GM12878 (cell line): Measurements from ENCODE around the gene ADAMTS16. TPM values are rescaled to one million over a fixed set of nuclear protein-coding genes. Genes with fewer than 3 reads are reported as not detected.

Source experiments
- ATAC-seq: fragments of 200-7000 bp; cut with Tn5 transposase; 3 replicates; pipeline ENCODE4 v1.9.1; 2020; ENCODE audit warnings: mild to moderate bottlenecking, moderate library complexity
- BruUV-seq: library from RNA; stranded (reverse); fragments of 400-500 nt; replicated peaks from 2 replicates; lab custom pipeline; 2021; lab: Mats Ljungman, UMichigan
- CTCF ChIA-PET: fragments of 300-600 bp; sonication (Branson Sonifier 250); formaldehyde crosslinking; extraction: SDS; loops from one replicate; lab custom pipeline; 2021; ENCODE audit warnings: inconsistent platforms; lab: Yijun Ruan, JAX
- POLR2A ChIA-PET: fragments of 350-600 bp; formaldehyde crosslinking; extraction: SDS; loops from one replicate; lab custom pipeline; 2021; ENCODE audit warnings: inconsistent platforms; lab: Charles Lee
- RAD21 ChIA-PET: fragments of 300-600 bp; sonication (Branson Sonifier 250); formaldehyde crosslinking; loops from one replicate; lab custom pipeline; 2023; ENCODE audit warnings: antibody characterized with exemption; ENCODE audit not compliant: unreplicated experiment; lab: Charles Lee
- SMC1A ChIA-PET: fragments of 300-600 bp; sonication (Branson Sonifier 250); formaldehyde crosslinking; loops from one replicate; lab custom pipeline; 2023; ENCODE audit not compliant: unreplicated experiment, uncharacterized antibody; lab: Charles Lee
- DNase-seq: peaks from one replicate; pipeline ENCODE4 v3.0.0-alpha.2; 2011; ENCODE audit warnings: low read depth, low spot score
- FAIRE-seq: peaks from 3 replicates; lab custom pipeline; 2011; peaks lifted over from hg19 to GRCh38; lab: Jason Lieb, UNC
- H2AFZ ChIP-seq: 2 replicates; pipeline ENCODE4 v1.6.0; 2011; ENCODE audit warnings: low read depth, low read length, control low read depth; ENCODE audit not compliant: control insufficient read depth
- H3K27ac ChIP-seq: 2 replicates; pipeline ENCODE4 v1.5.1; 2011; ENCODE audit warnings: control low read depth; ENCODE audit not compliant: control insufficient read depth, insufficient read depth
- H3K27me3 ChIP-seq, 2 experiments: replicated peaks in 1 of 2; 2 replicates each; pipeline versions ENCODE4 v1.6.0 to v1.6.1; 2011; ENCODE audit warnings: low read length in 1 of 2; ENCODE audit not compliant: control insufficient read depth in 2 of 2, insufficient read depth in 2 of 2
- H3K36me3 ChIP-seq, 2 experiments: 2 replicates each; pipeline ENCODE4 v1.5.1; 2011; ENCODE audit warnings: low read length in 1 of 2; ENCODE audit not compliant: control insufficient read depth in 2 of 2, insufficient read depth in 2 of 2
- H3K4me1 ChIP-seq: 2 replicates; pipeline ENCODE4 v1.6.1; 2011; ENCODE audit warnings: mild to moderate bottlenecking, low read length, moderate library complexity, mixed read lengths; ENCODE audit not compliant: control insufficient read depth, insufficient read depth
- H3K4me2 ChIP-seq: 2 replicates; pipeline ENCODE4 v1.6.0; 2011; ENCODE audit warnings: control low read depth; ENCODE audit not compliant: control insufficient read depth, insufficient read depth
- H3K4me3 ChIP-seq: fragments of 200-600 bp; sonication (generic); 2 replicates; pipeline ENCODE4 v1.5.1; 2016
- H3K79me2 ChIP-seq: 2 replicates; pipeline ENCODE4 v1.6.0; 2011; ENCODE audit warnings: low read length; ENCODE audit not compliant: control insufficient read depth, insufficient read depth
- H3K9ac ChIP-seq: 2 replicates; pipeline ENCODE4 v1.8.0; 2011; ENCODE audit warnings: low read length, control low read depth, mixed read lengths; ENCODE audit not compliant: control insufficient read depth, insufficient read depth
- H3K9me3 ChIP-seq: replicated peaks from 3 replicates; pipeline ENCODE4 v1.5.1; 2011; ENCODE audit warnings: mild to moderate bottlenecking, low read length; ENCODE audit not compliant: control insufficient read depth, insufficient read depth
- H4K20me1 ChIP-seq: 2 replicates; pipeline ENCODE4 v1.6.0; 2011; ENCODE audit not compliant: control insufficient read depth, insufficient read depth
- IKZF2 ChIP-seq, 2 experiments: fragments of 450-650 bp; IDR thresholded peaks; 2 replicates each; pipeline ENCODE4 v1.6.1; 2017; ENCODE audit warnings: mild to moderate bottlenecking in 2 of 2, moderate library complexity in 2 of 2
- RB1 ChIP-seq: fragments of 450-650 bp; formaldehyde crosslinking; IDR thresholded peaks from 2 replicates; pipeline ENCODE4 v1.6.1; 2017; ENCODE audit warnings: mild to moderate bottlenecking, borderline replicate concordance
- SIN3A ChIP-seq: IDR thresholded peaks from 2 replicates; pipeline ENCODE4 v1.6.1; 2012; ENCODE audit warnings: low read depth, low read length, improper control_type of control experiment
- SMARCA5 ChIP-seq: fragments of 450-650 bp; IDR thresholded peaks from 2 replicates; pipeline ENCODE4 v1.6.1; 2017; ENCODE audit warnings: mild to moderate bottlenecking
- SUPT20H ChIP-seq: IDR thresholded peaks from 2 replicates; pipeline ENCODE4 v1.6.1; 2011; ENCODE audit warnings: low read depth, mild to moderate bottlenecking, low read length, moderate library complexity, borderline replicate concordance; ENCODE audit not compliant: control insufficient read depth
- WGBS: methylation state at CpG from one replicate; pipeline ENCODE4 v1.1.6; 2016; ENCODE audit warnings: low lambda C conversion rate; ENCODE audit not compliant: insufficient replicate concordance, insufficient coverage; ENCODE audit errors: missing lambda C conversion rate; 5-methylcytosine and 5-hydroxymethylcytosine counted together
- in situ Hi-C: fragments of 300-500 bp; cut with MboI; formaldehyde crosslinking; loops from 9 replicates; pipeline ENCODE4 v1.14.3; 2018; ENCODE audit warnings: mixed read lengths
- intact Hi-C: fragments of 100-400 bp; cut with micrococcal nuclease; formaldehyde crosslinking; loops from one replicate; pipeline ENCODE4 v1.14.2; 2022; ENCODE audit not compliant: unreplicated experiment
- polyA plus RNA-seq, 11 experiments: library from polyadenylated mRNA; depleted of rRNA in 4 of 11; unstranded in 6 of 11; stranded (reverse) in 5 of 11; fragments of >200 nt; fragmentation: Nextera tagmentation in 4 of 11; fragmentation: Illumina TruSeq in 1 of 11; extraction: Ambion mirVana in 4 of 11; extraction: Trizol in 1 of 11; gene quantifications; 1 replicate in 1 of 11; 2 replicates in 10 of 11; pipeline versions ENCODE4 v1.2.1 to v1.2.3, GENCODE V29; 2011 to 2016; ENCODE audit warnings: inconsistent platforms in 2 of 11, missing spikeins in 2 of 11, low read depth in 1 of 11
- total RNA-seq, 4 experiments: library from RNA; depleted of rRNA in 3 of 4; stranded (reverse); fragments of >200 nt in 3 of 4; fragmentation: Illumina TruSeq in 1 of 4; extraction: Trizol in 1 of 4; gene quantifications; 2 replicates each; pipeline versions ENCODE4 v1.2.1 to v1.2.3, GENCODE V29; 2013 to 2021
- TF ChIP-seq, protein P1 (sequence below): fragments of 150-350 bp; IDR thresholded peaks from 2 replicates; pipeline ENCODE4 v1.6.1; 2014; ENCODE audit warnings: mild to moderate bottlenecking, low read depth, low read length
- TF ChIP-seq, protein P2 (sequence below): fragments of 450-650 bp; IDR thresholded peaks from 2 replicates; pipeline ENCODE4 v1.6.1; 2017; ENCODE audit warnings: mild to moderate bottlenecking, moderate library complexity
- TF ChIP-seq, protein P3 (sequence below): fragments of 450-650 bp; IDR thresholded peaks from 2 replicates; pipeline ENCODE4 v1.6.1; 2018; ENCODE audit warnings: mild to moderate bottlenecking, low read depth, moderate library complexity; ENCODE audit not compliant: partially characterized antibody
- TF ChIP-seq, protein P4 (sequence below): fragments of 450-650 bp; conservative IDR thresholded peaks from 2 replicates; pipeline ENCODE4 v1.6.1; 2017; ENCODE audit warnings: mild to moderate bottlenecking, moderate library complexity

The ADAMTS16 gene
- total and polyA plus RNA-seq, 10 of the 15 experiments (the other 5 are each of a cell fraction or from before 2014, with no cell fraction given), result 0.04 TPM; not detected in 9

DNA sequence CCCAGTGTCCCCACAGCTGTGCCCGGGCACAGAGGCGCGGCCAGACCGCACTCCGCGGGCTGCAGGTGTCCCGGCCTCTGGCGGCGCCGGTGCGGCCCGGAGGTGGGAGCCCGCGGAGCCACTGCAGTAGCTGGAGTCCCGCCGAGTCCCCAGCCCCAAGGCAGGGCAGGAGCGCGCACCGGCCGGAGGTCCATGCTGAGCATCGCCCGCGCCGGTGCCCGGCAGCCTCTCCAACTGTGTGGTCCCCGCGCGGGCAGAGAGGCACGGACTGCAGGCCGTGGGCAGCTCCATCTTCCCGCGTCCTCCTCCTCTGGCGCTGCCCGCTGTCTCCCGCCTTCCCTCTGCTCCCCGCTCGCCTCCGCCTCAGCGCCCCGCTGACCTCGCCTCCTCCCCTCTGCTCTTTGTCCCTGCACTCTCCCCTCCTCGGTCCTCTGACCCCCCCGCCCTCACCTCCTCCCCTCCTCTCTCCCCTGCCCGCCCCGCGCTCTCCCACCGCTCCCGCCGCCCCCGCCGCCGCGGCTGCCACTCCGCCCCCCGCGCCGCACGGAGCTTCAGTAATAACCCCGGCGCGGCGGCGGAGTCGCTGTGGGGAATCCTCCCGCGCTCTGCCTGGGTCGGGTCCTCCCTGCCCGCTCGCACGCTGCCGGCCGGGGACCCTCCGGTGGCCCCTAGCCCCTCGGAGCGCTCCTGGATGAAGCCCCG is at the start of gene ADAMTS16 (continued):
- TF ChIP-seq, protein P1, sequence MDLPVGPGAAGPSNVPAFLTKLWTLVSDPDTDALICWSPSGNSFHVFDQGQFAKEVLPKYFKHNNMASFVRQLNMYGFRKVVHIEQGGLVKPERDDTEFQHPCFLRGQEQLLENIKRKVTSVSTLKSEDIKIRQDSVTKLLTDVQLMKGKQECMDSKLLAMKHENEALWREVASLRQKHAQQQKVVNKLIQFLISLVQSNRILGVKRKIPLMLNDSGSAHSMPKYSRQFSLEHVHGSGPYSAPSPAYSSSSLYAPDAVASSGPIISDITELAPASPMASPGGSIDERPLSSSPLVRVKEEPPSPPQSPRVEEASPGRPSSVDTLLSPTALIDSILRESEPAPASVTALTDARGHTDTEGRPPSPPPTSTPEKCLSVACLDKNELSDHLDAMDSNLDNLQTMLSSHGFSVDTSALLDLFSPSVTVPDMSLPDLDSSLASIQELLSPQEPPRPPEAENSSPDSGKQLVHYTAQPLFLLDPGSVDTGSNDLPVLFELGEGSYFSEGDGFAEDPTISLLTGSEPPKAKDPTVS, result no peak
- TF ChIP-seq SMARCA5 (no peak), IKZF2 (IDR thresholded peaks at IDR 0.05) (no peak), SUPT20H (no peak)
- TF ChIP-seq, protein P2, sequence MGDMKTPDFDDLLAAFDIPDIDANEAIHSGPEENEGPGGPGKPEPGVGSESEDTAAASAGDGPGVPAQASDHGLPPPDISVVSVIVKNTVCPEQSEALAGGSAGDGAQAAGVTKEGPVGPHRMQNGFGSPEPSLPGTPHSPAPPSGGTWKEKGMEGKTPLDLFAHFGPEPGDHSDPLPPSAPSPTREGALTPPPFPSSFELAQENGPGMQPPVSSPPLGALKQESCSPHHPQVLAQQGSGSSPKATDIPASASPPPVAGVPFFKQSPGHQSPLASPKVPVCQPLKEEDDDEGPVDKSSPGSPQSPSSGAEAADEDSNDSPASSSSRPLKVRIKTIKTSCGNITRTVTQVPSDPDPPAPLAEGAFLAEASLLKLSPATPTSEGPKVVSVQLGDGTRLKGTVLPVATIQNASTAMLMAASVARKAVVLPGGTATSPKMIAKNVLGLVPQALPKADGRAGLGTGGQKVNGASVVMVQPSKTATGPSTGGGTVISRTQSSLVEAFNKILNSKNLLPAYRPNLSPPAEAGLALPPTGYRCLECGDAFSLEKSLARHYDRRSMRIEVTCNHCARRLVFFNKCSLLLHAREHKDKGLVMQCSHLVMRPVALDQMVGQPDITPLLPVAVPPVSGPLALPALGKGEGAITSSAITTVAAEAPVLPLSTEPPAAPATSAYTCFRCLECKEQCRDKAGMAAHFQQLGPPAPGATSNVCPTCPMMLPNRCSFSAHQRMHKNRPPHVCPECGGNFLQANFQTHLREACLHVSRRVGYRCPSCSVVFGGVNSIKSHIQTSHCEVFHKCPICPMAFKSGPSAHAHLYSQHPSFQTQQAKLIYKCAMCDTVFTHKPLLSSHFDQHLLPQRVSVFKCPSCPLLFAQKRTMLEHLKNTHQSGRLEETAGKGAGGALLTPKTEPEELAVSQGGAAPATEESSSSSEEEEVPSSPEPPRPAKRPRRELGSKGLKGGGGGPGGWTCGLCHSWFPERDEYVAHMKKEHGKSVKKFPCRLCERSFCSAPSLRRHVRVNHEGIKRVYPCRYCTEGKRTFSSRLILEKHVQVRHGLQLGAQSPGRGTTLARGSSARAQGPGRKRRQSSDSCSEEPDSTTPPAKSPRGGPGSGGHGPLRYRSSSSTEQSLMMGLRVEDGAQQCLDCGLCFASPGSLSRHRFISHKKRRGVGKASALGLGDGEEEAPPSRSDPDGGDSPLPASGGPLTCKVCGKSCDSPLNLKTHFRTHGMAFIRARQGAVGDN, result no peak
- TF ChIP-seq, all 136 proteins: peak for 0

DNA sequence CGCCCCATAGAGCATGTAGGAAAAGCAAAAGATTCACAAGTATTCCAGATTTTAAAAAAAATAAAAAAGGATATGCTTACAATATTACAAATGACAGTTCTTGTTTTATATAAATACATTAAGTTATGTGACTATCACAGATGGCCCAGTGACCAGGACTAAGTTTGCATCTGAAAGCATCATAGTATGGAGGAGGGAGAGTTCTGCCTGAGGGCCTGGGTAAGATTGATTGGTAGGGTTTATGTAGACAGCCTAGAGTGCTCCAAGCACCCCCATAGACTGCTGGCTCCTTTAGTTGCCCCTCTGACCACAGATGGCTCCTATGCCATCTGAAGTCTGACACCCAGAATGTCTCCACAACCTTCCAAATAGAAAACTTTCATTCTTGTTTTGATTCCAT is 48.0 kb upstream of the ADAMTS16 start:
- Histone ChIP-seq H3K4me3 (no peak overlapping the region), H3K36me3 (no peaks in the 10 kb centered on the region), H2AFZ (no peak overlapping the region), H4K20me1 (no peaks in the 10 kb centered on the region), H3K4me1 (no peaks in the 10 kb centered on the region), H3K27ac (no peak overlapping the region), H3K9me3 (no peaks in the 10 kb centered on the region), H3K9ac (no peak overlapping the region), H3K4me2 (no peak overlapping the region), H3K27me3 (no peaks in the 10 kb centered on the region), H3K79me2 (no peaks in the 10 kb centered on the region)
- ChIA-PET CTCF (no interaction called here), SMC1A (no interaction called here), RAD21 (no interaction called here), POLR2A (no interaction called here)
- no TSS peak for BruUV-seq
- FAIRE-seq, result no peak
- ATAC-seq, result no peak
- intact Hi-C loops, result no loop called here
- WGBS, result 0% methylated on average over 1 of the region's 1 CpG
- no peak for DNase-seq
- in situ Hi-C loops, result no loop called here
- TF ChIP-seq, protein P3, sequence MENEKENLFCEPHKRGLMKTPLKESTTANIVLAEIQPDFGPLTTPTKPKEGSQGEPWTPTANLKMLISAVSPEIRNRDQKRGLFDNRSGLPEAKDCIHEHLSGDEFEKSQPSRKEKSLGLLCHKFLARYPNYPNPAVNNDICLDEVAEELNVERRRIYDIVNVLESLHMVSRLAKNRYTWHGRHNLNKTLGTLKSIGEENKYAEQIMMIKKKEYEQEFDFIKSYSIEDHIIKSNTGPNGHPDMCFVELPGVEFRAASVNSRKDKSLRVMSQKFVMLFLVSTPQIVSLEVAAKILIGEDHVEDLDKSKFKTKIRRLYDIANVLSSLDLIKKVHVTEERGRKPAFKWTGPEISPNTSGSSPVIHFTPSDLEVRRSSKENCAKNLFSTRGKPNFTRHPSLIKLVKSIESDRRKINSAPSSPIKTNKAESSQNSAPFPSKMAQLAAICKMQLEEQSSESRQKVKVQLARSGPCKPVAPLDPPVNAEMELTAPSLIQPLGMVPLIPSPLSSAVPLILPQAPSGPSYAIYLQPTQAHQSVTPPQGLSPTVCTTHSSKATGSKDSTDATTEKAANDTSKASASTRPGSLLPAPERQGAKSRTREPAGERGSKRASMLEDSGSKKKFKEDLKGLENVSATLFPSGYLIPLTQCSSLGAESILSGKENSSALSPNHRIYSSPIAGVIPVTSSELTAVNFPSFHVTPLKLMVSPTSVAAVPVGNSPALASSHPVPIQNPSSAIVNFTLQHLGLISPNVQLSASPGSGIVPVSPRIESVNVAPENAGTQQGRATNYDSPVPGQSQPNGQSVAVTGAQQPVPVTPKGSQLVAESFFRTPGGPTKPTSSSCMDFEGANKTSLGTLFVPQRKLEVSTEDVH, result no peak
- TF ChIP-seq SIN3A, result no peak
- TF ChIP-seq, protein P4, sequence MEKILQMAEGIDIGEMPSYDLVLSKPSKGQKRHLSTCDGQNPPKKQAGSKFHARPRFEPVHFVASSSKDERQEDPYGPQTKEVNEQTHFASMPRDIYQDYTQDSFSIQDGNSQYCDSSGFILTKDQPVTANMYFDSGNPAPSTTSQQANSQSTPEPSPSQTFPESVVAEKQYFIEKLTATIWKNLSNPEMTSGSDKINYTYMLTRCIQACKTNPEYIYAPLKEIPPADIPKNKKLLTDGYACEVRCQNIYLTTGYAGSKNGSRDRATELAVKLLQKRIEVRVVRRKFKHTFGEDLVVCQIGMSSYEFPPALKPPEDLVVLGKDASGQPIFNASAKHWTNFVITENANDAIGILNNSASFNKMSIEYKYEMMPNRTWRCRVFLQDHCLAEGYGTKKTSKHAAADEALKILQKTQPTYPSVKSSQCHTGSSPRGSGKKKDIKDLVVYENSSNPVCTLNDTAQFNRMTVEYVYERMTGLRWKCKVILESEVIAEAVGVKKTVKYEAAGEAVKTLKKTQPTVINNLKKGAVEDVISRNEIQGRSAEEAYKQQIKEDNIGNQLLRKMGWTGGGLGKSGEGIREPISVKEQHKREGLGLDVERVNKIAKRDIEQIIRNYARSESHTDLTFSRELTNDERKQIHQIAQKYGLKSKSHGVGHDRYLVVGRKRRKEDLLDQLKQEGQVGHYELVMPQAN, result no peak
- TF ChIP-seq RB1, result no peak
